ENCODE results near the gene TBCK.

DNA sequence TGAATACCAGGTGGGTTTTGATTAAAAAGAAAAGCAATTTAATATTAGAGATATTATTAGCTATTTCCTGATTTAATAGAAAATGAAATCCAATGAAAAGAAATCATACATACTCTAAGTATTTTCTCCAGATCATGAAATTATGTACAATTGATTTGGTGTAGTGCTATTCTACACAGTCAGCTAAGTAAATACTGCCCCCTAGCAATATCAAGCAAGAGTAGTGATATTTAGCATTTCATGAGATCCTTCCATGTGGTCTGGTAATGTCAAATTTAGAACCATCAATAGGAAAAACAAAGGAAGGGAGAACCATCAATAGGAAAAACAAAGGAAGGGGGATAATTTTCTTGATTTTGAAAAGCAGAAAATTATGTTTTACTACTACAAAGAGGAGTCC is 114.6 kb downstream of the TBCK start:
- peak; percentile 26 to 35 for TF ChIP-seq CTCF (IDR thresholded peaks at IDR 0.05; ENCODE audit: extremely low read depth in 1 of 2, insufficient read depth in 1 of 2, low read depth in 1 of 2, low read length in 2 of 2)
- no peak for TF ChIP-seq GATA2 (IDR thresholded peaks at IDR 0.05; ENCODE audit: insufficient read depth, insufficient read length, low read depth, low read length)
- TF ChIP-seq POLR2AphosphoS5 (IDR thresholded peaks at IDR 0.05; ENCODE audit: insufficient read depth, low read depth, low read length): no peak
- no peak for TF ChIP-seq POLR2A (IDR thresholded peaks at IDR 0.05; ENCODE audit: low read depth, low read length)
- TF ChIP-seq JUN (IDR thresholded peaks at IDR 0.05; ENCODE audit: borderline replicate concordance, insufficient read depth, insufficient read length, low read depth): no peak
- no peak for TF ChIP-seq EZH2 (IDR thresholded peaks at IDR 0.05; ENCODE audit: borderline replicate concordance, low read depth, low read length, severe bottlenecking)
- no peak for TF ChIP-seq MAX (IDR thresholded peaks at IDR 0.05; ENCODE audit: insufficient read depth, insufficient read length)
- TF ChIP-seq MYC (IDR thresholded peaks at IDR 0.05; ENCODE audit: low read depth, low read length): no peak
